Panc1 (cell line): ENCODE measurements around the gene PFKFB4. TPM values are rescaled to one million over a fixed set of nuclear protein-coding genes. Genes with fewer than 3 reads are reported as not detected.

Experiments used
- ATAC-seq: fragments of 200-7000 bp; cut with Tn5 transposase; 2 replicates; pipeline ENCODE4 v1.9.1; 2020; ENCODE audit warnings: mild to moderate bottlenecking, moderate library complexity
- BruUV-seq: library from RNA; stranded (reverse); fragments of 400-500 nt; replicated peaks from 2 replicates; lab custom pipeline; 2021; lab: Mats Ljungman, UMichigan
- CTCF ChIA-PET: fragments of 300-600 bp; sonication (Branson Sonifier 250); formaldehyde crosslinking; loops from one replicate; lab custom pipeline; 2022; ENCODE audit warnings: antibody characterized with exemption; lab: Charles Lee
- POLR2A ChIA-PET: fragments of 300-600 bp; sonication (Branson Sonifier 250); formaldehyde crosslinking; loops from one replicate; lab custom pipeline; 2022; ENCODE audit warnings: antibody characterized with exemption; lab: Charles Lee
- DNase-seq: peaks from one replicate; pipeline ENCODE4 v3.0.0-alpha.2; 2010; ENCODE audit warnings: low read depth, low spot score
- H3K27ac ChIP-seq: 2 replicates; pipeline ENCODE4 v1.5.1; 2011; ENCODE audit warnings: mild to moderate bottlenecking, low read length, inconsistent platforms
- H3K27me3 ChIP-seq: fragments of 200-500 bp; sonication (Bioruptor generic); 2 replicates; pipeline ENCODE4 v1.6.0; 2014; ENCODE audit warnings: low read length, inconsistent platforms; ENCODE audit not compliant: control insufficient read depth, insufficient read depth
- H3K36me3 ChIP-seq: fragments of 200-500 bp; sonication (Bioruptor generic); 2 replicates; pipeline ENCODE4 v1.5.1; 2014; ENCODE audit warnings: inconsistent platforms, mild to moderate bottlenecking, low read length, moderate library complexity; ENCODE audit not compliant: control insufficient read depth, insufficient read depth
- H3K4me1 ChIP-seq: 2 replicates; pipeline ENCODE4 v1.5.1; 2011; ENCODE audit warnings: inconsistent platforms, mild to moderate bottlenecking, low read length, moderate library complexity; ENCODE audit not compliant: control insufficient read depth, insufficient read depth
- H3K4me3 ChIP-seq, 2 experiments: 2 replicates each; pipeline ENCODE4 v1.5.1; 2011 to 2012; ENCODE audit warnings: low read depth in 2 of 2, low read length in 2 of 2, mild to moderate bottlenecking in 2 of 2, inconsistent platforms in 1 of 2, moderate library complexity in 1 of 2
- H3K9me3 ChIP-seq: fragments of 200-500 bp; sonication (Bioruptor generic); 2 replicates; pipeline ENCODE4 v1.5.1; 2014; ENCODE audit warnings: low read depth, mild to moderate bottlenecking, inconsistent platforms, low read length, moderate library complexity; ENCODE audit not compliant: control insufficient read depth, insufficient read depth
- POLR2AphosphoS5 ChIP-seq: IDR thresholded peaks from 2 replicates; pipeline ENCODE4 v1.6.1; 2012; ENCODE audit warnings: mild to moderate bottlenecking, low read depth, low read length, moderate library complexity
- SIN3A ChIP-seq: IDR thresholded peaks from 2 replicates; pipeline ENCODE4 v1.6.1; 2012; ENCODE audit warnings: low read depth, mild to moderate bottlenecking, low read length, moderate library complexity, borderline replicate concordance; ENCODE audit not compliant: insufficient read depth
- TCF7L2 ChIP-seq: IDR thresholded peaks from 2 replicates; pipeline ENCODE4 v1.6.1; 2011; ENCODE audit warnings: mild to moderate bottlenecking, low read depth, low read length, inconsistent platforms
- in situ Hi-C: cut with HindIII; loops from 2 replicates; pipeline ENCODE4 v1.10.0; 2016; ENCODE audit warnings: low sequenced_read_pairs, low pct_unique_long_range_greater_than_20kb
- intact Hi-C: fragments of 100-400 bp; cut with micrococcal nuclease; formaldehyde crosslinking; loops from one replicate; pipeline ENCODE4 v1.10.0; 2022; ENCODE audit not compliant: unreplicated experiment
- total RNA-seq: library from RNA; stranded (reverse); gene quantifications from one replicate; pipeline ENCODE4 v1.2.1, GENCODE V29; 2021; ENCODE audit not compliant: unreplicated experiment
- TF ChIP-seq, protein P1 (sequence below), 2 experiments: IDR thresholded peaks; 2 replicates each; pipeline ENCODE4 v1.6.1; 2011 to 2012; ENCODE audit warnings: low read depth in 2 of 2, control low read depth in 1 of 2, low read length in 1 of 2, mild to moderate bottlenecking in 1 of 2, moderate library complexity in 1 of 2; ENCODE audit not compliant: insufficient read depth in 1 of 2
- TF ChIP-seq, protein P2 (sequence below): fragments of 450-650 bp; IDR thresholded peaks from 2 replicates; pipeline ENCODE4 v1.5.1; 2017; ENCODE audit warnings: mild to moderate bottlenecking

PFKFB4 gene
- total RNA-seq, 1 experiment from 2014 or later, result 6.0 TPM

DNA sequence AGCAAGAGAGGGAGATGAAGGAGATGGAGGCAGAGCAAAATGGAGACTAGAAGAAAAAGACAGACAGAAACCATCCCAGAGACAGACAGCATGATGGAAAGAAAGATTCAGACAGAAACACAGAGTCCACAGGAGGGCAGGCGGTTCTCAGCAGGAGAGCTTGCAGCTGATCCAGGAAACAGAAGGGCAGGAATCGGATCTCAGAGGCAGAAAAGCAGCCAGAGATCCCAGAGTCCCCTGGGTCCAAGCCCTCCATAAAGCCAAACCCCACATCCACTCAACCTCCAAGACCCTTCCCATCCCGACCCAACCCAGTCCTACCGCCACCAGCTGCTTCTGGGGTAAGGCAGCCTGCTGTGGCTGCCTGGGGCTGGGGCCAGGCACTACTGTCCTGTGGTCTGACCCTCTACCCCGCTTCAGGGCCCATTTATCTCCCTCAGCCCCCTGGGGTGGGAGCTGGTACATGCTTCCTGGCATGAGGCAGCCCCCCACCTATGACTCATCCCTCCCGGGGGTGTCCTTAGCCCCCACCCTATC is 6.8 kb upstream of the PFKFB4 start, which contains the start of gene UCN2:
UCN2 (minus strand) TSS at position 400 of the 537 bp plus-strand sequence. CDS start 657 bp downstream, outside the sequence.
- TF ChIP-seq, protein P1, sequence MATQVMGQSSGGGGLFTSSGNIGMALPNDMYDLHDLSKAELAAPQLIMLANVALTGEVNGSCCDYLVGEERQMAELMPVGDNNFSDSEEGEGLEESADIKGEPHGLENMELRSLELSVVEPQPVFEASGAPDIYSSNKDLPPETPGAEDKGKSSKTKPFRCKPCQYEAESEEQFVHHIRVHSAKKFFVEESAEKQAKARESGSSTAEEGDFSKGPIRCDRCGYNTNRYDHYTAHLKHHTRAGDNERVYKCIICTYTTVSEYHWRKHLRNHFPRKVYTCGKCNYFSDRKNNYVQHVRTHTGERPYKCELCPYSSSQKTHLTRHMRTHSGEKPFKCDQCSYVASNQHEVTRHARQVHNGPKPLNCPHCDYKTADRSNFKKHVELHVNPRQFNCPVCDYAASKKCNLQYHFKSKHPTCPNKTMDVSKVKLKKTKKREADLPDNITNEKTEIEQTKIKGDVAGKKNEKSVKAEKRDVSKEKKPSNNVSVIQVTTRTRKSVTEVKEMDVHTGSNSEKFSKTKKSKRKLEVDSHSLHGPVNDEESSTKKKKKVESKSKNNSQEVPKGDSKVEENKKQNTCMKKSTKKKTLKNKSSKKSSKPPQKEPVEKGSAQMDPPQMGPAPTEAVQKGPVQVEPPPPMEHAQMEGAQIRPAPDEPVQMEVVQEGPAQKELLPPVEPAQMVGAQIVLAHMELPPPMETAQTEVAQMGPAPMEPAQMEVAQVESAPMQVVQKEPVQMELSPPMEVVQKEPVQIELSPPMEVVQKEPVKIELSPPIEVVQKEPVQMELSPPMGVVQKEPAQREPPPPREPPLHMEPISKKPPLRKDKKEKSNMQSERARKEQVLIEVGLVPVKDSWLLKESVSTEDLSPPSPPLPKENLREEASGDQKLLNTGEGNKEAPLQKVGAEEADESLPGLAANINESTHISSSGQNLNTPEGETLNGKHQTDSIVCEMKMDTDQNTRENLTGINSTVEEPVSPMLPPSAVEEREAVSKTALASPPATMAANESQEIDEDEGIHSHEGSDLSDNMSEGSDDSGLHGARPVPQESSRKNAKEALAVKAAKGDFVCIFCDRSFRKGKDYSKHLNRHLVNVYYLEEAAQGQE (IDR thresholded peaks at IDR 0.05; ENCODE audit: insufficient read depth in 1 of 2, low read depth in 2 of 2, low read length in 1 of 2), result no peak
- no peak for TF ChIP-seq POLR2AphosphoS5
- TF ChIP-seq SIN3A, result no peak
- TF ChIP-seq TCF7L2, result no peak
- TF ChIP-seq, protein P2, sequence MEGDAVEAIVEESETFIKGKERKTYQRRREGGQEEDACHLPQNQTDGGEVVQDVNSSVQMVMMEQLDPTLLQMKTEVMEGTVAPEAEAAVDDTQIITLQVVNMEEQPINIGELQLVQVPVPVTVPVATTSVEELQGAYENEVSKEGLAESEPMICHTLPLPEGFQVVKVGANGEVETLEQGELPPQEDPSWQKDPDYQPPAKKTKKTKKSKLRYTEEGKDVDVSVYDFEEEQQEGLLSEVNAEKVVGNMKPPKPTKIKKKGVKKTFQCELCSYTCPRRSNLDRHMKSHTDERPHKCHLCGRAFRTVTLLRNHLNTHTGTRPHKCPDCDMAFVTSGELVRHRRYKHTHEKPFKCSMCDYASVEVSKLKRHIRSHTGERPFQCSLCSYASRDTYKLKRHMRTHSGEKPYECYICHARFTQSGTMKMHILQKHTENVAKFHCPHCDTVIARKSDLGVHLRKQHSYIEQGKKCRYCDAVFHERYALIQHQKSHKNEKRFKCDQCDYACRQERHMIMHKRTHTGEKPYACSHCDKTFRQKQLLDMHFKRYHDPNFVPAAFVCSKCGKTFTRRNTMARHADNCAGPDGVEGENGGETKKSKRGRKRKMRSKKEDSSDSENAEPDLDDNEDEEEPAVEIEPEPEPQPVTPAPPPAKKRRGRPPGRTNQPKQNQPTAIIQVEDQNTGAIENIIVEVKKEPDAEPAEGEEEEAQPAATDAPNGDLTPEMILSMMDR, result no peak
- ChIA-PET POLR2A (no interaction called here), CTCF (interaction anchor here (0.7 kb wide), 1 partner anchor 127 kb away, joined by 3 read pairs; no protein-coding TSS in a partner anchor)
- ATAC-seq (no peak), DNase-seq (no peak)
- Histone ChIP-seq H3K36me3 (no peaks in the 10 kb centered on the region), H3K4me3 (no peak within 1 kb of the TSS), H3K27ac (no peak within 1 kb of the TSS), H3K27me3 (no peaks in the 10 kb centered on the region), H3K9me3 (no peaks in the 10 kb centered on the region), H3K4me1 (peaks cover 11% of the 10 kb centered on the region)
- intact Hi-C loops (no loop called here), in situ Hi-C loops (no loop called here)
- no TSS peak for BruUV-seq

DNA sequence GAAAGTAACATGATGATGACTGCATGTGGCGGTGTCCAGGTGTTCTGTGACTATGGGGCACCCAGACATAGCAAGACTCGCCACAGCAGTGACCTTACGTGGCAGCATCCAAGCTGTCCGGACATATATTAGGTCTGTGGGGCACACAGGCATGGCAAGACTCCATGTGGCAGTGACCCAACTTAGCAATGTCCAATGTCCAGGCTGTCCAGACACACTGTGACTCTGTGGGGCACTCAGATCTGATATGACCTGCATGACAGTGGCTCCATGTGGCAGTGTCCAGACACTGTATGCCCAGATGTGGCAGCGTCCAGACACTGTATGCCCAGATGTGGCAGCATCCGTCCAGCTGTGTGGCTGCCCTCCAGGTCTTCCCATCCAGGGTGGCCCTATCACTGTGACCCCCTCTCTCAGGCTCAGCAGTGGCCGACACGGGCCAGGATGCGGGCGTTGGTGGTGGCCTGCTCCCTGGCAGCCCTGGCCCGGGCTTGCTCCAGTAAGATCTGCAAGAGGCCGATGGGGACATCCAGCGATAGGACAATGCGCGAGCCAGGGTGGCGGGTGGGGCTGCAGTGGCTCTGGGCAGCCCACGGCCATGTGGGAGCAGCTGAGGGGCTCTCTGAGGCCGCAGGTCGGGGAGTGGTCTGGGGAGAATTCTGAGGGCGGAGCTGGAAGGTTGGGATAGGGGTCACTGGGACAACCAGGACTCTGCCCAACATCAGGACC is 5.9 kb upstream of the PFKFB4 start:
- DNase-seq (no peak), ATAC-seq (no peak)
- Histone ChIP-seq H3K27me3 (no peaks in the 10 kb centered on the region), H3K9me3 (no peaks in the 10 kb centered on the region), H3K4me1 (peaks cover 11% of the 10 kb centered on the region), H3K27ac (no peak overlapping the region), H3K36me3 (no peaks in the 10 kb centered on the region), H3K4me3 (no peak overlapping the region)
- intact Hi-C loops (no loop called here), in situ Hi-C loops (no loop called here)
- CTCF ChIA-PET, result interaction anchor here (1.0 kb wide), 1 partner anchor 89 kb away, joined by 7 read pairs; no protein-coding TSS in a partner anchor
- TF ChIP-seq TCF7L2, result no peak
- TF ChIP-seq, protein P2, result no peak
- TF ChIP-seq POLR2AphosphoS5, result no peak
- no peak for TF ChIP-seq SIN3A
- TF ChIP-seq, protein P1 (IDR thresholded peaks at IDR 0.05; ENCODE audit: insufficient read depth in 1 of 2, low read depth in 2 of 2, low read length in 1 of 2), result no peak
- POLR2A ChIA-PET, result no interaction called here
- no TSS peak for BruUV-seq
